Chondrocyte (in vitro differentiated cells): Measurements from ENCODE around the gene TNFRSF8. TPM values are rescaled to one million over a fixed set of nuclear protein-coding genes. Genes with fewer than 3 reads are reported as not detected.

Source experiments
- DNase-seq: peaks from one replicate; pipeline ENCODE4 v3.0.0; 2021; ENCODE audit warnings: mixed read lengths, low spot score
- H3K27ac Mint-ChIP-seq: one replicate; pipeline ENCODE4 v1.8.0; 2021; ENCODE audit warnings: mild to moderate bottlenecking, moderate library complexity, mixed read lengths; ENCODE audit not compliant: unreplicated experiment
- H3K27me3 Mint-ChIP-seq: 2 replicates; pipeline ENCODE4 v1.8.0; 2021; ENCODE audit warnings: low read depth, mixed read lengths
- H3K36me3 Mint-ChIP-seq: 2 replicates; pipeline ENCODE4 v1.8.0; 2021; ENCODE audit warnings: low read depth, mixed read lengths
- H3K4me1 Mint-ChIP-seq: 2 replicates; pipeline ENCODE4 v1.8.0; 2021; ENCODE audit warnings: low read depth, mild to moderate bottlenecking, mixed read lengths
- H3K4me3 Mint-ChIP-seq: one replicate; pipeline ENCODE4 v1.8.0; 2021; ENCODE audit warnings: mild to moderate bottlenecking, moderate library complexity, mixed read lengths; ENCODE audit not compliant: unreplicated experiment
- H3K9me3 Mint-ChIP-seq: 2 replicates; pipeline ENCODE4 v1.8.0; 2021; ENCODE audit warnings: low read depth, mixed read lengths
- total RNA-seq: library from RNA; stranded (reverse); gene quantifications from 3 replicates; pipeline ENCODE4 v1.2.1, GENCODE V29; 2021
- TF ChIP-seq, protein P1 (sequence below): fragments of 200-600 bp; sonication (generic); IDR thresholded peaks from 2 replicates; pipeline ENCODE4 v1.5.0; 2021; ENCODE audit warnings: antibody characterized with exemption, mild to moderate bottlenecking, moderate library complexity

Gene TNFRSF8
- total RNA-seq, 1 donor from 2014 or later, result not detected

DNA sequence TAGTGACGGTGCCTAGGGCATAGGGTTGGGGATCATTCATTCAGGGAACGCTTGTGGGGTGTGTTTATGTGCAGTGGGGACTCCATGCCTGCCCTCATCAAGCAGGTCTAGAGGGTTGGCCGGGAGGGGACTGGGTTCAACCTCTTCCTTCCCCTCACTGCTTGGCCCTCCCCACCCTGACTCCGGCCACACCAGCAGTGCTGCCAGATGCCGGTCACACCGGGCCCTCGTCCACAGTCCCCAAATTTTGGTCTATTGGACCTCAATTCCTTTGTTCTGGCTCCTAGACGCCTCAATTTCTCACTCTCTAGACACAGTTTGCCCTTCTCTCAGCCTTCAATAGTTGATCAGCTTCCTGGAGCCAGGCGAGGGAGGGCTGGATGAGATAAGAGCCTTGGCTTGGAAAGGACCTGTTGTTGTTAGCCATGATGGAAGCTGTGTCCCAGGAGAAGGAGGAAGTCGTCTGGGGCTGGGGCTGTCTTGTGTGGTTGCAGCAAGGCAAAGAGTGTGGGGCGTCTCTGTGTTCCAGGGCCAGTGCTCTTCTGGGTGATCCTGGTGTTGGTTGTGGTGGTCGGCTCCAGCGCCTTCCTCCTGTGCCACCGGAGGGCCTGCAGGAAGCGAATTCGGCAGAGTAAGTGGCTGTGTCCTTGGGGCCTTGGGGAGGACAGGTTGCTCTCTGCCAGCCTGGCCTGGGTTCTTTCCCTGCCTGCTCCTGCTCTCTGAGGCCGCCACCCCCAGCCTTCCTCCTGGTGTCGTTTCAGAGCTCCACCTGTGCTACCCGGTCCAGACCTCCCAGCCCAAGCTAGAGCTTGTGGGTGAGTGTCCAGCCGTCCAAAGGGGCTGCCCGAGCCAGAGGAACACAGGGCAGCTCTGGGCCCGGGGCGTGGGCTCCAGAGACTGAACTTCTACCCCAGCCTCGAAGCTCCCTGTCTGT, 62.6 kb downstream of the TNFRSF8 start:
- no peak overlapping the region for H3K27ac Mint-ChIP-seq
- H3K4me3 Mint-ChIP-seq, result no peak overlapping the region
- no peak for DNase-seq
- no peaks in the 10 kb centered on the region for H3K4me1 Mint-ChIP-seq
- no peaks in the 10 kb centered on the region for H3K9me3 Mint-ChIP-seq
- TF ChIP-seq, protein P1, sequence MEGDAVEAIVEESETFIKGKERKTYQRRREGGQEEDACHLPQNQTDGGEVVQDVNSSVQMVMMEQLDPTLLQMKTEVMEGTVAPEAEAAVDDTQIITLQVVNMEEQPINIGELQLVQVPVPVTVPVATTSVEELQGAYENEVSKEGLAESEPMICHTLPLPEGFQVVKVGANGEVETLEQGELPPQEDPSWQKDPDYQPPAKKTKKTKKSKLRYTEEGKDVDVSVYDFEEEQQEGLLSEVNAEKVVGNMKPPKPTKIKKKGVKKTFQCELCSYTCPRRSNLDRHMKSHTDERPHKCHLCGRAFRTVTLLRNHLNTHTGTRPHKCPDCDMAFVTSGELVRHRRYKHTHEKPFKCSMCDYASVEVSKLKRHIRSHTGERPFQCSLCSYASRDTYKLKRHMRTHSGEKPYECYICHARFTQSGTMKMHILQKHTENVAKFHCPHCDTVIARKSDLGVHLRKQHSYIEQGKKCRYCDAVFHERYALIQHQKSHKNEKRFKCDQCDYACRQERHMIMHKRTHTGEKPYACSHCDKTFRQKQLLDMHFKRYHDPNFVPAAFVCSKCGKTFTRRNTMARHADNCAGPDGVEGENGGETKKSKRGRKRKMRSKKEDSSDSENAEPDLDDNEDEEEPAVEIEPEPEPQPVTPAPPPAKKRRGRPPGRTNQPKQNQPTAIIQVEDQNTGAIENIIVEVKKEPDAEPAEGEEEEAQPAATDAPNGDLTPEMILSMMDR, result no peak
- peaks cover 31% of the 10 kb centered on the region for H3K27me3 Mint-ChIP-seq
- H3K36me3 Mint-ChIP-seq, result no peaks in the 10 kb centered on the region

DNA sequence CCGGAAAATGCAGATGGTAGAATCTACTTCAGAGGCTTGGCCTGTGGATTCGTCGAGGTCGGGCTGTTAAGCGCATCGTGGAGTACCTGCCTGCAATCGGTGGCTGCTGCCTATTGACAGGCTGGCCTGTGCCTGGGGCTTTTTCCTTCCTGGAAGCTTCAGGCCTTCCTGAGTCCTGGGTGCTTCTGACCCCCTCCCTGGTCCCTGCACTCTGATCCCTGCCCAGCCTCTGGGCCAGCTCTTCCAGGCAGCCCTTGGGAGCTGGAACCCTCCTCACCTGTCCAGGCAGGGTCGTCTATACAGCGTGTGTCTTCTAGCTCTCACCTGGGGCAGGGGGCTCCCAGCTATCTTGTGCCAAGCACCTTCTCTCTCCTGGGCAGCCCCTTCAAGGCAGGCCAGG, 63.7 kb downstream of the TNFRSF8 start:
- Mint-ChIP-seq H3K27me3 (peaks cover 21% of the 10 kb centered on the region), H3K36me3 (no peaks in the 10 kb centered on the region), H3K4me3 (no peak overlapping the region), H3K27ac (no peak overlapping the region), H3K4me1 (no peaks in the 10 kb centered on the region), H3K9me3 (no peaks in the 10 kb centered on the region)
- no peak for DNase-seq
- TF ChIP-seq, protein P1, result no peak

DNA sequence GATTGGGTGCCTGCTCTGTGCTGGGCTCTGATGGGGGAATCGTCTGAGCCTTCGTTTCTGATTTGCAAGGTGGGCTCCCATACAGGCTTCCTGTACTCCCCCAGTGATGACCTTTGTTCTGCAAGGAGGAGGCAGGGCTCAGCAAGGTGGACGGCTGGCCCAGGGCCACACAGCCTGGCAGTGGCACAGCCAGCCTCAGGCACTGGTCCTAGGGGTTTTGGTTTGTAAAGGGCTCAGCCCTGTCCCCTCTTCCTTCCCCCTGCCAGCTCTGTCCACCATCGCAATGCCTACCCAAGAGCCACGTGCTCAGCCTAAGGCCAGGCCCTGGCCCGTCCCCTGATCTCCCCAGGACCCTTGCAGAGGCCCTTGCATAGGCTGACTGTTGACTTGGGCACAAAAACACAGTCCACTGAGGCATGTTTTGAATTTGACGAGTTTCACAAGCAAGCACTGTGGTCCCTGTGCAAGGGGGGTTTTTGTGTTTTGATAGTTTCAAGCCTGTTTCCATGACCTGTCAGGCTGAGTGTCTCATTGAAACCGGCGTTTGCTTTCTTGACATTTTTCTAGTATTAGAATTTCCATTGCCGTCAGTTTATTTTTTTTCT, 64.2 kb downstream of the TNFRSF8 start:
- no peak overlapping the region for H3K27ac Mint-ChIP-seq
- H3K4me1 Mint-ChIP-seq, result no peaks in the 10 kb centered on the region
- H3K4me3 Mint-ChIP-seq, result no peak overlapping the region
- DNase-seq, result no peak
- no peaks in the 10 kb centered on the region for H3K36me3 Mint-ChIP-seq
- no peaks in the 10 kb centered on the region for H3K9me3 Mint-ChIP-seq
- TF ChIP-seq, protein P1, result no peak
- H3K27me3 Mint-ChIP-seq, result peaks cover 19% of the 10 kb centered on the region

DNA sequence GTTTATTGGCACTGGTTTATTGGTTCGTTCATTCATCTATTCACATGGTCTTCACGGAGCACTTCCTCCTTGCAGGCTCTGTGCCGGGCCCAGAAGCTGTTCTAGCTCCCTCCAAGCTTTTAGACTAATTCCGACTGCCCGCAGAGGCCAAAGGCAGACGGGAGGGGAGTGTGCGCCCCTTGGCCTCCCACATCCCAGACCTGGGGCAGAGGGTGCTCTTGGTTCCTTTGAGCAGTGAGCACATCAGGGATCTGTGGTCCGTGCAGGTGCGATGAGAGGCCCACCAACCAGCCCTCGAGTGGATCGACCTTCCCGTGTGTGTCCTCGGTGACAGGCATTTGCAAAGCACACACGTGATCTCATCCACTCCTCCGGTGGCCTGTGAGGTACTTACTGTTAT, 65.0 kb downstream of the TNFRSF8 start:
- no peaks in the 10 kb centered on the region for H3K9me3 Mint-ChIP-seq
- peaks cover 17% of the 10 kb centered on the region for H3K27me3 Mint-ChIP-seq
- H3K4me3 Mint-ChIP-seq, result no peak overlapping the region
- peaks cover 4% of the 10 kb centered on the region for H3K4me1 Mint-ChIP-seq
- no peaks in the 10 kb centered on the region for H3K36me3 Mint-ChIP-seq
- no peak overlapping the region for H3K27ac Mint-ChIP-seq
- TF ChIP-seq, protein P1, result no peak
- no peak for DNase-seq

DNA sequence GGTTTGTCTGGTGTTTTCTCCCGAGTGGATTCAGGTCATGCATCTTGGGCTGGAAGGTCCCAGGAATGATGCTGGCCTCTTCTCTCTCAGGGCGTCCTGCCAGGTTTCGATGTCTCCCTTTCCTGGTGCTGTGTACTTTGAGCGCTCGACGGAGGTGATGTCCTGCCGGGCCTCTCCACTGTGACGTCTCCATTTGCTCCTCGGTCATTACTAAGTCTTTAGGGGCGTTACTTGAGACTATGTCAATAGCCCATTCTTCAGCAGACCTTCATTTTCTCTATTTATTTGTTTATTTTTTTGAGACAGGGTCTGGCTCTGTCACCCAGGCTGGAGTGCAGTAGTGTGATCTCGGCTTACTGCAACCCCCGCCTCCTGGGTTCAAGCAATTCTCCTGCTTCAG, 66.5 kb downstream of the TNFRSF8 start:
- no peak overlapping the region for H3K27ac Mint-ChIP-seq

More for the DNA sequence above, 66.5 kb downstream of the TNFRSF8 start:
- Mint-ChIP-seq H3K4me1 (peaks cover 5% of the 10 kb centered on the region), H3K4me3 (no peak overlapping the region), H3K27me3 (peaks cover 15% of the 10 kb centered on the region), H3K9me3 (no peaks in the 10 kb centered on the region), H3K36me3 (no peaks in the 10 kb centered on the region)
- no peak for DNase-seq
- TF ChIP-seq, protein P1, result no peak
